Uterus (tissue), 2 donors: ENCODE results near the gene COPS3.

Experiments used
- POLR2A ChIP-seq, 2 donors: fragments of 450-650 bp; IDR thresholded peaks; one replicate each; pipeline ENCODE4 v1.6.1; 2016; ENCODE audit warnings: antibody characterized with exemption in 2 of 2, mild to moderate bottlenecking in 1 of 2, moderate library complexity in 1 of 2
- TF ChIP-seq, protein P1 (sequence below), 4 experiments: fragments of 200-600 bp in 2 of 4; fragments of 450-650 bp in 2 of 4; sonication (generic) in 2 of 4; IDR thresholded peaks; one replicate each; pipeline ENCODE4 v1.5.1; 2016 to 2019; ENCODE audit warnings: antibody characterized with exemption in 4 of 4, mild to moderate bottlenecking in 2 of 4, moderate library complexity in 1 of 4

GRCh38 chr17:17231621-17232302, 49.3 kb downstream of the COPS3 start:
- TF ChIP-seq, protein P1, sequence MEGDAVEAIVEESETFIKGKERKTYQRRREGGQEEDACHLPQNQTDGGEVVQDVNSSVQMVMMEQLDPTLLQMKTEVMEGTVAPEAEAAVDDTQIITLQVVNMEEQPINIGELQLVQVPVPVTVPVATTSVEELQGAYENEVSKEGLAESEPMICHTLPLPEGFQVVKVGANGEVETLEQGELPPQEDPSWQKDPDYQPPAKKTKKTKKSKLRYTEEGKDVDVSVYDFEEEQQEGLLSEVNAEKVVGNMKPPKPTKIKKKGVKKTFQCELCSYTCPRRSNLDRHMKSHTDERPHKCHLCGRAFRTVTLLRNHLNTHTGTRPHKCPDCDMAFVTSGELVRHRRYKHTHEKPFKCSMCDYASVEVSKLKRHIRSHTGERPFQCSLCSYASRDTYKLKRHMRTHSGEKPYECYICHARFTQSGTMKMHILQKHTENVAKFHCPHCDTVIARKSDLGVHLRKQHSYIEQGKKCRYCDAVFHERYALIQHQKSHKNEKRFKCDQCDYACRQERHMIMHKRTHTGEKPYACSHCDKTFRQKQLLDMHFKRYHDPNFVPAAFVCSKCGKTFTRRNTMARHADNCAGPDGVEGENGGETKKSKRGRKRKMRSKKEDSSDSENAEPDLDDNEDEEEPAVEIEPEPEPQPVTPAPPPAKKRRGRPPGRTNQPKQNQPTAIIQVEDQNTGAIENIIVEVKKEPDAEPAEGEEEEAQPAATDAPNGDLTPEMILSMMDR (IDR thresholded peaks at IDR 0.05): no peak
- TF ChIP-seq POLR2A (IDR thresholded peaks at IDR 0.05): no peak
